AG04450 (cell line): Measurements from ENCODE around the gene TTC36. TPM values are rescaled to one million over a fixed set of nuclear protein-coding genes. Genes with fewer than 3 reads are reported as not detected.

Source experiments
- CTCF ChIA-PET: fragments of 300-600, 350-600 bp; formaldehyde crosslinking; extraction: SDS; loops from one replicate; lab custom pipeline; 2022; ENCODE audit warnings: antibody characterized with exemption, inconsistent platforms; lab: Charles Lee
- POLR2A ChIA-PET: fragments of 350-600 bp; formaldehyde crosslinking; extraction: SDS; loops from one replicate; lab custom pipeline; 2021; ENCODE audit warnings: antibody characterized with exemption, inconsistent platforms; lab: Yijun Ruan, JAX
- DNase-seq: peaks from one replicate; pipeline ENCODE4 v3.0.0-alpha.2; 2011; ENCODE audit warnings: low read depth, low spot score
- H3K27ac ChIP-seq: one replicate; pipeline ENCODE4 v1.5.1; 2012; ENCODE audit warnings: low read depth, low read length, control low read depth
- H3K27me3 ChIP-seq: one replicate; pipeline ENCODE4 v1.6.0; 2012; ENCODE audit warnings: low read length; ENCODE audit not compliant: control insufficient read depth, insufficient read depth
- H3K4me3 ChIP-seq: 2 replicates; pipeline ENCODE4 v1.5.1; 2011; ENCODE audit warnings: mild to moderate bottlenecking, low read depth, low read length, control low read depth
- H3K9me3 ChIP-seq: 2 replicates; pipeline ENCODE4 v1.5.1; 2012; ENCODE audit warnings: low read length; ENCODE audit not compliant: control insufficient read depth, insufficient read depth
- polyA plus RNA-seq: library from polyadenylated mRNA; depleted of rRNA; stranded (reverse); fragments of >200 nt; gene quantifications from 2 replicates; pipeline ENCODE4 v1.2.3, GENCODE V29; 2011
- TF ChIP-seq, protein P1 (sequence below): IDR thresholded peaks from 2 replicates; pipeline ENCODE4 v1.5.1; 2011; ENCODE audit warnings: low read depth, low read length, control low read depth, inconsistent platforms

Gene TTC36
- polyA plus RNA-seq, 1 experiment: not detected

- CTCF ChIA-PET: no interaction called here
- no peak for DNase-seq
- Histone ChIP-seq H3K9me3 (no peaks in the 10 kb centered on the region), H3K27me3 (no peaks in the 10 kb centered on the region), H3K4me3 (no peak overlapping the region), H3K27ac (no peak overlapping the region)
- TF ChIP-seq, protein P1, sequence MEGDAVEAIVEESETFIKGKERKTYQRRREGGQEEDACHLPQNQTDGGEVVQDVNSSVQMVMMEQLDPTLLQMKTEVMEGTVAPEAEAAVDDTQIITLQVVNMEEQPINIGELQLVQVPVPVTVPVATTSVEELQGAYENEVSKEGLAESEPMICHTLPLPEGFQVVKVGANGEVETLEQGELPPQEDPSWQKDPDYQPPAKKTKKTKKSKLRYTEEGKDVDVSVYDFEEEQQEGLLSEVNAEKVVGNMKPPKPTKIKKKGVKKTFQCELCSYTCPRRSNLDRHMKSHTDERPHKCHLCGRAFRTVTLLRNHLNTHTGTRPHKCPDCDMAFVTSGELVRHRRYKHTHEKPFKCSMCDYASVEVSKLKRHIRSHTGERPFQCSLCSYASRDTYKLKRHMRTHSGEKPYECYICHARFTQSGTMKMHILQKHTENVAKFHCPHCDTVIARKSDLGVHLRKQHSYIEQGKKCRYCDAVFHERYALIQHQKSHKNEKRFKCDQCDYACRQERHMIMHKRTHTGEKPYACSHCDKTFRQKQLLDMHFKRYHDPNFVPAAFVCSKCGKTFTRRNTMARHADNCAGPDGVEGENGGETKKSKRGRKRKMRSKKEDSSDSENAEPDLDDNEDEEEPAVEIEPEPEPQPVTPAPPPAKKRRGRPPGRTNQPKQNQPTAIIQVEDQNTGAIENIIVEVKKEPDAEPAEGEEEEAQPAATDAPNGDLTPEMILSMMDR: no peak
- POLR2A ChIA-PET: no interaction called here
Measured at GRCh38 chr11:118544010-118544646, 16.9 kb downstream of the TTC36 start.

DNA sequence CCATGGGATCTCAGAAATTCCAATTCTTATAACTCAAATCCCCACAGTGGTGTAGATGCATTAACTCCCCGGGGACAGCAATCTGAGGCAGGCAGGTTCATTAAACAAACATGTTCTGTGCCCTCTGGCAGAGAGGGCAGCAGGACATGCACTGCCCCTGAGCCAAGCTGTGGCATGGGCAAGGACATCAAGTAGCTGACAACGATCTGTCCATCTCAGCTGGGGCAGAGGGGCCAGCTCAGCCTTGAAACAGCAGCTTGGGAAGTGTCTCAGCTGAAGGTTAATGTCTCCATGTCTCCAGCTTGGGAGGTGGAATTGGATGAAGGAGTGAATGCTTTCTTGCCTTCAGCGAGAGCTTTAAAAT, 17.4 kb downstream of the TTC36 start:
- ChIA-PET POLR2A (no interaction called here), CTCF (no interaction called here)
- H3K27ac ChIP-seq: no peak overlapping the region
- no peaks in the 10 kb centered on the region for H3K27me3 ChIP-seq
- no peaks in the 10 kb centered on the region for H3K9me3 ChIP-seq
- DNase-seq: no peak
- TF ChIP-seq, protein P1: no peak
- no peak overlapping the region for H3K4me3 ChIP-seq

DNA sequence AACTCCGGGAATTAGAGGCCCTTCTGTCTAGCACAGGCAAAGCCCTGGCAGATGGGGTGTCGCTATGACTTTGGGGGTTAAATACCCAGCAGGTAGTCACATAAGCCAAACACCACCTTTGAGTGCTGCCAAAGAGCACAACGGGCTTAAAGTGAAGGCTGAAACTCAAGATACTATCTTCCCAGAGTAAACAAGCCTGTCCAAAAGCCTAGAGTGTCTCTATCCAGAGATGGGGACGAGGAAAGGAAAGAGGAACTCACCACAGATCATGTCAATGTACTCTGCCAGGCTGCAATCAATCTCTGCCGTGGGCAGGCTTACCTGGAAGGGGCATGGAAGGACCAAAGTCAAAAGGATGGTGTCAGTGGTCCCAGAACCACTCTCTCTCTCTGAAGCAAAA, 18.3 kb downstream of the TTC36 start:
- H3K4me3 ChIP-seq: no peak overlapping the region
- DNase-seq: no peak
- no peak overlapping the region for H3K27ac ChIP-seq
- TF ChIP-seq, protein P1: no peak
- no peaks in the 10 kb centered on the region for H3K27me3 ChIP-seq
- POLR2A ChIA-PET: no interaction called here
- CTCF ChIA-PET: no interaction called here
- no peaks in the 10 kb centered on the region for H3K9me3 ChIP-seq

DNA sequence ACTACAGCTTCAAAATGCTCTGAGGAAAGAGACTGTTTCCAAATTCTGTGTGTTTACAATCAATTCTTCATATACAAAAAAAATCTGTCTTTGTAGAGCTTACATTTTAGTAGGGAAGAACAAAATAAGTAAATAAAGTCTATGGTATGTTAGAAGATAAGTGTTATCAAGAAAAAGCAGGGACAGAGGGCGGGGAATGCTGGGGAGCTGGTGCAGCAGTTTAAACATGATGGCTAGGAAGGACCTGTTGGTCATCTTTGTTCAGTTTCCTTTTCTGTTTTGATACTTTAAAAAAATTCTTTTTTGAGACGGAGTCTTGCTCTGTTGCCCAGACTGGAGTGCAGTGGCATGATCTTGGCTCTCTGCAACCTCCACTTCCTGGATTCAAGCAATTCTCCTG, 19.9 kb downstream of the TTC36 start:
- H3K27ac ChIP-seq: no peak overlapping the region
- no peaks in the 10 kb centered on the region for H3K27me3 ChIP-seq
- POLR2A ChIA-PET: interaction anchor here (0.7 kb wide), 1 partner anchor 28 kb away, joined by 6 read pairs; no protein-coding TSS in a partner anchor
- TF ChIP-seq, protein P1: no peak
- H3K4me3 ChIP-seq: no peak overlapping the region
- CTCF ChIA-PET: interaction anchor here (0.6 to 0.7 kb wide), 2 partner anchors 22 to 162 kb away, joined by 4 to 5 read pairs; no protein-coding TSS in a partner anchor
- DNase-seq: no peak
- H3K9me3 ChIP-seq: no peaks in the 10 kb centered on the region

GRCh38 chr11:118552341-118552740, 25.1 kb downstream of the TTC36 start:
- no peak overlapping the region for H3K4me3 ChIP-seq
- DNase-seq: no peak
- H3K27ac ChIP-seq: no peak overlapping the region
- POLR2A ChIA-PET: no interaction called here
- TF ChIP-seq, protein P1: no peak
- CTCF ChIA-PET: no interaction called here
- H3K27me3 ChIP-seq: no peaks in the 10 kb centered on the region
- no peaks in the 10 kb centered on the region for H3K9me3 ChIP-seq
